HG02885 (cell line): ENCODE measurements around the gene ZMAT5.
"Not testable (repeated sequence)": the region's sequence is repeated elsewhere in the genome, so short reads cannot be mapped to it uniquely, and the experiment has no call there.

Experiments
- ATAC-seq: cut with Tn5 transposase; IDR thresholded peaks from one replicate; pipeline ENCODE4 v1.9.1; 2021; ENCODE audit warnings: mild to moderate bottlenecking; ENCODE audit not compliant: unreplicated experiment, poor library complexity

Gene ZMAT5

DNA sequence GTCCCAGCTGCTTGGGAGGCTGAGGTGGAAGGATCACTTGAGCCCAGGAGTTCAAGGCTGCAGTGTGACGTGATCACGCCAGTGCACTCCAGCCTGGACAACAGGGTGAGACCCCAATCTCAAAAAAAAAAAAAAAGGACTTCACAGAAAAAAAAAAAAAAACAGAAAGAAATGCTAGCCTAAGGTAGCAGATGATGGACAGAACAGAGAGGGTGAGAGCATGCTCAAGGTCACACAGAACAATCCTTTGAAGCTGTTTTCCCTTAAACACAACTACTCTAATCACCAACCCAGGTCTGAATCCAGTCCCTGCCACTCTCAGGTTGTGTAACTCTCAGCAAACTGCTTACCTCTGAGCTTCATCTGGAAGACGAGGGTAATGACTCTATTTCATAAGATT, 9.7 kb downstream of the ZMAT5 start:
- ATAC-seq, result no peak

DNA sequence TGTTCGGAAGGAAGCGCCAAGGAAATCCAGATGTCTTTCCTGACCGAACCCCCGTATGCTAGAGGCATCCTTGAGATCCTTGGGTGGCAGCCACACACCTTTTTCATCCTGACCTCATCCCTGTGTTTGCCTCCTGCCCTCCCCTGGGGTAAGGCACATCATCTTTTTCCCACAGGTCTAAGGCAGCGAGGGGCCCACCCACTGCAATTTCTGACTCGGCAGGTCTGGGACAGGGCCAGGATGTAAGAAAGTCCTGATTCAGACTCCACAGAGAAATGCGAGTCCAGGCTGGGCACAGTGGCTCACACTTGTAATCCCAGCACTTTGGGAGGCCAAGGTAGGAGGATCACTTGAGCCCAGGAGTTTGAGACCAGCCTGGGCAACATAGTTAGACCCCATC, 10.5 kb downstream of the ZMAT5 start:
- no peak for ATAC-seq

DNA sequence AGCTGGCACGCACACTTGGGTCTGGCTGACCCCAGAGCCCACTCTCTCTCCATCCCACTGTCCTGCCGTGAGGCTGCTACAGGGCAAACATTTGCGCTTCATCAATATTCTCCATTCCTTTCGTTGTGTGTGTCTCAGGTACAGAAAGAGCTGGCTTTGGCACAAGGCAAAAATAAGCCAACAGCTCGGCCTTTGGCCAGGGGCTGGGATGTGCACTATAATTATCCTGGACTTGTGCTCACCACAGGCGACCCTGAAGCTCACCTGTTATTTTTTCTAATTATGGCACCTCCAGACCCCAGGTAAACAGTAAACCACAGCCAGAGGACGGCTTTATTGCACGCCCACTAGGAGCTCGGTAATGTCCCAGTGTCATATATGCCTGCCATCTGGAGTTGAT, 10.9 kb downstream of the ZMAT5 start:
- ATAC-seq, result no peak

DNA sequence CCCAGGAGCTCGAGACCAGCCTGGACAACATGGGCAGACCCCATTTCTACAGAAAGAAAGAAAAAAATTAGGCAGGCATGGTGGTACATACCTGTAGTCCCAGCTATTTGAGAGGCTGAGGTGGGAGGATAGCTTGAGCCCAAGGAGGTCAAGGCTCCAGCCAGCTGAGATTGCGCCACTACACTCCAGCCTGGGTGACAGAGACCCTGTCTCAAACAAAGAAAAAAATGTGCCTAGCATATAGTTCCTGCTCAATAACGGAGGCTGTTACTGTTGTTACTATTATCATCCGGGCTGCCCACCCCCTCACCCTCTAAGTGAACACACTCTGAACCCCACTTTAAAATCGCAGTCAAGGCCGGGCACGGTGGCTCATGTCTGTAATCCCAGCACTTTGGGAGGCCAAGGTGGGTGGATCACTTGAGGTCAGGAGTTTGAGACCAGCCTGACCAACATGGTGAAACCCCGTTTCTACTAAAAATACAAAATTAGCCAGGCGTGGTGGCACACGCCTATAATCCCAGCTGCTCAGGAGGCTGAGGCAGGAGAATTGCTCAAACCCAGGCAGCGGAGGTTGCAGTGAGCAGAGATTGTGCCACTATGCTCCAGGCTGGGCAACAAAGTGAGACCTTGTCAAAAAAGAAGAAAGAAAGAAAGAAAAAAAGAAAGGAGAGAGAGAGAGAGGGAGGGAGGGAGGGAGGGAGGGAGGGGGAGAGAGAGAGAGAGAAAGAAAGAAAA, 12.0 kb downstream of the ZMAT5 start:
- ATAC-seq, result not testable (repeated sequence)

DNA sequence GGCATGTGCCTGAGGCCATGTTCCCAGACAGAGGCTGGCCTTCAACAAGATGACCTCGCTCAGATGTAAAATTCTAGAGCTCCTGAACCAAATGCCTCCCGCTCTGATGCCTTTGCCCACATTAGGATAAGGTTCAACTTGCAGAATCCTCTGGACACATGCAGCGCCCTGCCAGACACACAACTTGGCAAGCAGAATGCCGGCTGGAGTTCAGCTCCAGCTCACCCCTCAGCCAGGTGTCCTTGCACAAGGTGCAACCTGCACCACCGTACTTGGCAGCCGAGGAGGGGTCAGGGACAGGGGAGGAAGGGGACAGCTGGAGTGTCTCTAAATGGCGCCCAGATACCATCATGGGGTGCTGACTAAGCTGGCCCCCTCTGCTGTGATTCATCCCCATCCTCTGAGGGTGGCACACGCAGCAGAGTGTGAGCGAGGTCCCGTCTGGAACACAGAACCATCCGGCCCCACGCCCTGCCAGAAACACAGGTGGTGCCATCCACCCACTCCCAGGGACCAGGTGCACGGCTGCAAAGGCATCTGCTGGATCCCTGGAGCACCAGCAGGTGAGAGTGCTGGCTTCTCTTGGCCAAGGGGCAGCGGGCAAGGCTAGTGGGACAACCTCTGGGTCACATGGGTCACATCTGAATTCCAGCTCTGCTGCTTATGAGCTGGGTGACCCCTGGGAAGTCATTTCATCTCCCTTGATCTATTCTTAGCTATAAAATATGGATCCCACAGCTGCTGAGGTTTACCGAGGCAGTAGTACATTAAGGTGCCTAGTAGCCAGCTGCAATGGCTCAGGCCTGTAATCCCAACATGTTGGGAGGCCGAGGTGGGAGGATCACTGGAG, 12.8 kb downstream of the ZMAT5 start:
- ATAC-seq, result no peak

DNA sequence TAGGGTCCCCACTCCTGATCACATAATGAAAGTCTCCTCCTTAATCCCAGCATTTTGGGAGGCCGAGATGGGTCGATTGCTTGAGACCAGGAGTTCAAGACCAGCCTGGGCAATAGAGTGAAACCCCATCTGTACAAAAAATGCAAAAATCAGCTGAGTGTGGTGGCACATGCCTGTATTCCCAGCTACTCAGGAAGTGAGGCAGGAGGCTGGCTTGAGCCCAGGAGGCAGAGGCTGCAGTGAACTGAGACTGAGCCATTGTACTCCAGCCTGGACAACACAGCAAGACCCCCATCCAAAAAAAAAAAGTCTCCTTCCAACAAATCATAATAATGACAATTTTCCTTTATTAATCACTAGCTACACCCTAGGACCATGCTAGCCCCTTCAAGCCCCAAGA, 15.1 kb downstream of the ZMAT5 start:
- ATAC-seq, result no peak

DNA sequence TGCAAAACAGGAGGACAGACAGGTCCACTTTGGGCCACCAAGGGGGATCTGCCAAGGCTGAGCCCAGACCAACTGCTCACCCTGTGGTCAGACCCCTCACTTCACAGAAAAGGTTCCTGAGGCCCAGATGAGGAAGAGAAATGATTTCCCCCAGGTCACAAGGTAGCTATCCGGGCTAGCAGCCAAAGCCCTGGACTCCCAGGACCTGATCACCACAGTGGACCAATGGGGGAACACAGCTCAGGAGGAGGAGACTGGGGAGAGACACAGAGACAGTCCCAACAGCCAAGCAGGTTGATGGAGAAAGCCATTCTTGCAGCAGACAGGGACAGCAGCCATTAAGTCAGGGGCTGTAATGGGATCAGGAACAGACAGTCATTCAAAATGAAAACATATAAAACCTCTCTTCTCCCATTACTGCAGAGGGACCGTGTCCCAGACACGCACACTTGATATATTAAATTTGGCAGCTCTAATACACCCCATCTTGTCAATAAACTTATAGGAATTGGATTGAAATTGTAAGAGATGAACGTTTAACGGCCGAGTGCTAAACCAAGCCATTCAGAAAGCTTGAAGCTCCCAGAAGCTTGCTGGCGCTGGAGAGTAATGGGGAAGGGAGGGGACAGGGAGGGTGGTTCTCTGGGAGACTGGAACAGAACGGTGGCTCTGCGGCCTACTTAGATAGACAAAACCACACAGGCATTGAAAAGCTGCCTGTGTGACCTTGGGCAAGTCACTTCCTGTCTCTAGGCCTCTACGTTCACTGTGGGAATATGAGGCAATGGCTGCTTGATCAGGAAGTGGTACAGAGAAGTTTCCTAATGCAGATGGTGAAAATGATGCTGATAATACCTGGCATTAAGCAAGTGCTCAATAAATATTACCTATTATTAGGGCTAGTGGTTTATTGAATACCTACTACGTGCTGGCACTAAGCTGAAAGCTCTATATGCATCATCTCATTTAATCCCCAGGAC, 16.0 kb downstream of the ZMAT5 start:
- ATAC-seq, result no peak

DNA sequence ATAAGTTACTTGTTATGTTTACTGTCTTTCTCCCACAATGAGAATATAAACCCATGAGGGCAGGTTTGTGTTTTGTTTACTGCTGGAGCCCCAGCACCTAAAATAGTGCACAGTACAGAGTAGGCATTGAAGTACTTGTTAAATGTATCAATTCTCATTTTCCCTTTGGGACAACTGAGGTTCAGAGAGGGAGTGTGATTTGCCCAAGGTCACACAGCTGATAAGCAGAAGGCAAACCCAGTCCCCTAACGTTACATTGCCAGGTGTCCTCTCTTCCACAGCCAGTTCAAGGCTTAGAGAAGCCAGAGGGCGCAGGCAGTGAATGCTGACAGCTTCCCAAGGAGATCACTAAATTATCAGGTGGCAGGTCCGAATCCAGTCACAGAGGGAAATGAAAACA, 16.8 kb downstream of the ZMAT5 start:
- no peak for ATAC-seq

DNA sequence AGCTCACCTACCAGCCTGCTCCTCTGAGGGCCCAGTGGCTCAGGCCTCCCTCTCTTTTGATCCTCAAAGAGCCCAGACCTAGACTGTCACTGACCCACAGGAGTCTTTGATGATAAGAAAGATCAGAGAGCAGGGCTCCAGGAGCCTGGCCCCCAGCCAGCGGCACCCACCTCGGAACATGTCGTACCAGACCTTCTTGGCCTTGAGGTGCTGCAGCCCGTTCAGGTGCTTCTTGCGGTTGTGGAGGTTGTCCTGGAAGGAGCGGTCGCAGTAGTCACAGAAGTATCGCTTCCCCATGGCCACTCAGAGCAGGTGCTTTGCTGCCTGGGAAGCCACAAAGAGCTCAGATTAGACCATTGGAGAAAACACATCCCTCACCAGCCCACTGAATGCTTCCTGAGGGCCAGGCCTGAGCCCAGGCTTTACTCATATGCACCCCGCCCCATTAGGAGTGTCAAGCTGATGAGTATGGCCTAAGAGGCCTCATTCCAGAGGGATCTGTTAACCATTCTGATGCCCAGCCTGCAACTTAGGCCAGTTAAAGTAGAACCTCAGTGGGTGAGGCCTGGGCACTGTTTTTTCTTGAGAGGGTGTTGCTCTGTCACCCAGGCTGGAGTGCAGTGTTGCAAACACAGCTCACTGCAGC, 18.4 kb downstream of the ZMAT5 start:
- no peak for ATAC-seq

DNA sequence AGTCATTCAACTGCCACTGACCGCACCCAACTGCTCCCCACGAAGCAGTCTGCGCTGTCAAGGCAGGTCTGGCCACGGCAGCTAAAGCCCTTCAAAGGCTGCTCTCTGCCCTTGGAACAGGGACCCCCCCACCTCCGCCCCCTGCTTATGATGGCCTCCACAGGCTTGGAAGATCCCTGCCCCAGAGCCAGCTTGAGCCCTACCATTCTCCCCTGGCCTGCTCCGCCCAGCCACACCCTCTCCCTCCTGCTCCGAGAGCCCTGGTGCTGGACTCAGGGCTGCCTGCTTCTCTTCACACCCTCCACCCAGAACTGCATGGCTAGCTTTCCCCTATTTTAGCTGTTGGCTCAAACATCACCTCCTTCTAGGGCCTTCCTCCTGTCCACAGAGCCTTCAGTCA, 19.0 kb downstream of the ZMAT5 start:
- ATAC-seq, result no peak

DNA sequence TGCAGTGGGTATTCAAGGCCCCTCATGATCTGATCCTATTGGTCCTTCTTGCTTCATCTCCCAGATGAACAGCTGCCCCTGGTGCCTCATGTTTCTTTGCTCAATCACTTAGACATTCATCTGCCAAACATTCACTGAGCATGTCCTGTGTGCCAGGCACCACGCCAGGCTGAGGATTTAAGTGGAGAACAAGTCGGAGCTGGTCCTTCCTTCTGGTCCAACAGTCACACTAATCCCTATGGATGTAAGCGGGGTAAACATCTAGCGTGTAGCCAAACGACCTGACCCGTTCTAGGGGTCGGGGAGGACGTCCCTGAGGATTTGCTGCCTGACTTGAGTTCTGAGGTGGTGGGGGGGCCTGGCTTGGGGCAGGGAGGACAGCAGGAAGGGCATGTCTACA, 21.9 kb downstream of the ZMAT5 start:
- no peak for ATAC-seq

DNA sequence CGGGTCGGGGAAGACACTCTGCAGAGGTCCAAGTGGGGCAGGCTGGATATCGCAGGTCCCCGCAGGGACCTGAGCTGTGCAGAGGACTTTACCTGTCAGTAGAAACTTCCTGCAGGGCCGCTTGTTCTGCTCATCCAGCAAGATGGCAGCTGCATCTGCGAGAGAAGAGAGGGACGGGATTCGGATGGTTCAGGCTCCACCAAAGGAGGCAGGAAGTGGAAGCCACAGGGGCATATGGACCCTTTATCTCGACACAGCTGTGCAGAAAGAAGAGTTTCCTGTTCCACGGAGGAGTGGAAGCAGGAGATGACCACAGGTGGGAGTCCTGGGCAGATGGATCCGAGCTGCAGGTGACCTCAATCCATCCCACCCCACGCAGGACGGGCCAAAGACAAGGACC, 24.5 kb downstream of the ZMAT5 start:
- no peak for ATAC-seq

DNA sequence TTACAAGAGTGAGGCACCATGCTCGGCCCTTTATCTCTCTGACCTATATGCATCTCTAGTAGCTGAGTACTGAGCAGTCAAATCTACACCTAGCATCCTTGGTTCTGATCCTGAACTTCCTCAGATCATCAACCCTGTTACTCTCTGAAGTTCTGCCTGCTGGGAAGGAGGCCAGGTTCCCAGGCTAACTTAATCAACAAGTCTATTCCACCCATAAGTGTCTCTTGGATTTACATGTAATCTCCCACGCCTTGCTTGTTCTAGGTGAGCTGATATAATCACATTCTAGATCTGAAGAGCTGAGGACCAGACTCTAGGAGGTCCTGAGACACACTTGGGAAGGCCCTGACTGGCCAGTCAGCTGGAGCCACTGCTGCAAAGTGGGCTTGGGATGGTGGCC, 24.9 kb downstream of the ZMAT5 start:
- ATAC-seq, result no peak

DNA sequence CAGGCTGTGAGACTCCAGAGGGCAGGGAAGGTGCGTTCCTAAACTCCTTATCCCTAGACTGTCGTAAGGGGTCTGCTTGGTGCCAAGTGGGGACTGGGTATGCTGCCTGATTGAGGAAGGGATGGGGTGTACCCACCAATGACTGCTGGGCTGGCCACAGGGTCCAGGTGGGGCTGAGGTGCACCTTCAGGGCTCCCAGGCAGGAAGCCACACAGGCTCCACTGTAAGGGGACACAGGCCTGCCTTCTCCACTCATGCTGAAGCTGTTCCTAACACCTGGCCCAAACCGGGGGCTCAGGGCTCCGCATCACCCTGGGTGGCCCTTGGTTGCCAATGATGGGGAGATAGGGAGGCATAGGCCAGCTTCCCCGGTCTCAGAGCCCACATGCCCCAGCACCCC, 26.6 kb downstream of the ZMAT5 start:
- ATAC-seq, result no peak

DNA sequence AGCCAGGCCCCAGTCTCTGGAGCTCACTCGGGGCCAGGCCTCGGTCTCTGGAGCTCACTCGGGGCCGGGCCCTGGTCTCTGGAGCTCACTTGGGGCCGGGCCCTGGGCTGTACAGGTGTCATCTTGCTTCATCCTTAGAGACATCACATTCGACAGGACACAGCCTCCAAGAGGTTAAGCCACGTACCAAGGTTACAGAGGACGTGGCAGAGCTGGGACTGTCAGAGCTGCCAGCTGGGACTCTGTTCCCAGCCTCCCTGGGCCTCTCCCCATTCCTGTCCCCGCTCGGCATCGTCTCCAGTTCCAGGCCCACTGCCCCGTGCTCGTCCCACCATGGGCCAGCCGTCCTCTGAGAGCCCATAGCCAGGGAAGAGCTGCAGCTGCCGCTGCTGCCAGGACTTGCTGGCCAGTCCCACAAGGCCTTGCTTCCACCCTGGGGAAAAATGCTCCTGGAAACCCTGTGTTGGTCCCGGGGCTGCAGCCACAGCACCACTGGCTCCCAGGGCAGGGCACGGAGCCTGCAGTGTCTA, 27.4 kb downstream of the ZMAT5 start:
- no peak for ATAC-seq

DNA sequence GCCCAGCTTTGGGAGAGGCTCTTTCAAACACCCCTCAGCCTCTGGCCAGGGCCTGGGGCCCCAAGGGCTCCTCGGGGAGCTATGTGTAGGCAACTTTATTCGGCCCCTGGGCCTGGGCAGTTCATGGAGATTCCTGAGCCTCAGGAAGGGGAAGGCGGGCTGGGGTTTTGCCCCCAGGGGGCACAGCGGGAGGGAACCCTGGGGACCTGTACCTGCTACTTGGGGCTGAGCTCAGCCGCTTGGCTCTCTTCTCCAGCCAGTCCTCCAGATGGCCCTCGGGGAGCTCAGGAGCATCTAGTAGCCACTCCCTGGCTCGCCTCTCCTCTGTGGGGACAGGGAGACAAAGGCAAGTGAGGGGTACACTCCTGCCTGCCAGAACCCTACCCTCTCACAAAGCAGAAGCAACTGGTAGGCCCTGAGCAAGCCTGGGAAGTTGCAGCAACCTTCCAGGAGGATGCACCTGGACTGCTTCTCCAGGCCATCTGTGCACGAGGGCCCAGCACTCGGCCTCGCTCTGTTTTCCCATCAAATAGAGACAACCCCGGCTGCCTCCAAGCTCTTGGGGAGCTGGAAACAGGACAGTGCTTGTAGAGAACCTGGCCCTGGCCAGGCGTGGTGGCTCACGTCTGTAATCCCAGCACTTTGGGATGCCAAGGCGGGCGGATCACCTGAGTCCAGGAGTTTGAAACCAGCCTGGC, 28.5 kb downstream of the ZMAT5 start:
- no peak for ATAC-seq

DNA sequence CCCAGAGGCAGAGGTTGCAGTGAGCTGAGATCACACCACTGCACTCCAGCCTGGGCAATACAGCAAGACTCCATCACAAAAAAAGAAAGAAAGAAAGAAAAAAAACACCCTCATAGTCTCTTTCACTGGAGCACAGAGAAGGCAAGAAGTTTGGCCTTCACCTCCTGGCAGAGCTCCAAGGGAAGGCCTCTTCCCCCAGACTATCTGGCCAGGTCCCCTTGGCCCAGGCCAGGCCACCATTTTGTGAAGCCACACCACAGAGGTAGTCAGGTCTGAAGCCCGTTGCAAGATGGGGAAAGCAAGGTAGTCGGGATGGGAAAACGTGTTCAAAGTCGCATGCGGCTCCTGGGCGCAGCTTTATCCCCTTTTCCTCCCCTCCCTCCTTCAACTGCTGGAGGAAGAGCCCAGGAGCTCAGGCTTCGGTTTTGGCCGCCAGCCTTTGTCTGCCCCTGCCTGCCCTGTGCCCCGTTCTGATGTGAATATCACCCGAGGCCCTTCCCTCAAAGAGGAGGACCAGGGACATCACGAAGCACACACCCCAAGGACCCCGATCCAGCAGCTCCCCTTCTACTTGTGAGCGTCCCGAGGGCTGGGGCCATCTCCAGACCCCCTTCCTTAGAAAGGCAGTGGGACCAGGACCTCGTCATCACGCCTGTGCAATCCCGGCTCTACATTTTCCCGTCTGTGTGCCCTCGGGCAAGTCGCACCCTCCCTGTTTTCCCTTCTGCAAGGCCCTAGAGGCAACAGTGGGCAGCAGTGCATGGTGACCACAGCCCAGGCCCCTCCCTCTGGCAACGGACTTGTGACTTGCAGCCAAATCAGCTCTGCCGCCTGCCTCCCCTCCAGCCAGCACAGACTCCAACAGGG, 29.3 kb downstream of the ZMAT5 start:
- ATAC-seq, result no peak

DNA sequence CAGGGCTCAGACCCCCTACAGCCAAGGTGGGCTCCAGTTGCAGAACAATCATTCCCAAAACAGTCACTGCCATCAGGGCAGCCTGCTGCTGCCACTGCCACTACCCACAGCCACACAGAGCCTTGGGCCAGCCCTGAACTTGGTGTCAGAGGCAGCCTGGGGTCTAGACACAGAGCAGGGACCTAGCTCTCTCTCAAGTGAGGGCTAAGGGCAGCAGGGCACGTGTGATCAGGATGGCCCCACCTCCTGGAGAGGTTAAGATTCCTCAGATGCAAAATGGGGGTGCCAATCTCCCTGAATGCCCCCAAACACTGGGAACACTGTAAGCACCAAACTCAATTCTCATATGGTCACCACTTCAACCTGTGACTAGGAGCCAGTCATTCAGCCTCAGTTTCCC, 31.4 kb downstream of the ZMAT5 start:
- ATAC-seq, result no peak
